GM19438 (cell line): ENCODE measurements around the gene ZNF180.
"Not testable (repeated sequence)": the region's sequence is repeated elsewhere in the genome, so short reads cannot be mapped to it uniquely, and the experiment has no call there.

ENCODE experiments used
- ATAC-seq: cut with Tn5 transposase; IDR thresholded peaks from one replicate; pipeline ENCODE4 v1.9.1; 2021; ENCODE audit warnings: low read depth; ENCODE audit not compliant: unreplicated experiment

Gene ZNF180

GRCh38 chr19:44499962-44500949, at the start of gene ZNF180:
ZNF180 (minus strand) TSS chr19:44500522; CDS start chr19:44497334, 3,188 bp downstream.
- ATAC-seq: peak; percentile 88

GRCh38 chr19:44549507-44549906, 49.2 kb upstream of the ZNF180 start:
- ATAC-seq: no peak

- no peak for ATAC-seq
Measured at GRCh38 chr19:44548736-44549135, 48.4 kb upstream of the ZNF180 start.

GRCh38 chr19:44544031-44544430, 43.7 kb upstream of the ZNF180 start:
- ATAC-seq: no peak

- ATAC-seq: no peak
Measured at GRCh38 chr19:44542671-44543070, 42.3 kb upstream of the ZNF180 start.

- ATAC-seq: no peak
Measured at GRCh38 chr19:44540736-44541135, 40.4 kb upstream of the ZNF180 start.

GRCh38 chr19:44539991-44540390, 39.7 kb upstream of the ZNF180 start:
- ATAC-seq: no peak

GRCh38 chr19:44539236-44539826, 39.0 kb upstream of the ZNF180 start:
- no peak for ATAC-seq

- not testable (repeated sequence) for ATAC-seq
Measured at GRCh38 chr19:44535361-44535760, 35.0 kb upstream of the ZNF180 start.

GRCh38 chr19:44532819-44533218, 32.5 kb upstream of the ZNF180 start:
- no peak for ATAC-seq

- no peak for ATAC-seq
Measured at GRCh38 chr19:44530777-44531176, 30.5 kb upstream of the ZNF180 start.

GRCh38 chr19:44529536-44529935, 29.2 kb upstream of the ZNF180 start, which contains the start of gene CEACAM20:
CEACAM20 (minus strand) TSS chr19:44529675; CDS start chr19:44529509, 166 bp downstream.
- ATAC-seq: no peak

- no peak for ATAC-seq
Measured at GRCh38 chr19:44527554-44527953, 27.2 kb upstream of the ZNF180 start.

- ATAC-seq: no peak
Measured at GRCh38 chr19:44525721-44526430, 25.6 kb upstream of the ZNF180 start.

GRCh38 chr19:44521370-44521769, 21.0 kb upstream of the ZNF180 start:
- ATAC-seq: no peak

- ATAC-seq: no peak
Measured at GRCh38 chr19:44517146-44517545, 16.8 kb upstream of the ZNF180 start.

- no peak for ATAC-seq
Measured at GRCh38 chr19:44515907-44516306, 15.6 kb upstream of the ZNF180 start.

GRCh38 chr19:44515031-44515430, 14.7 kb upstream of the ZNF180 start:
- ATAC-seq: no peak

- ATAC-seq: no peak
Measured at GRCh38 chr19:44512326-44513298, 12.3 kb upstream of the ZNF180 start.

GRCh38 chr19:44509478-44509877, 9.2 kb upstream of the ZNF180 start:
- no peak for ATAC-seq
